ENCODE results near the gene SCYGR7.
"Not testable (repeated sequence)": the region's sequence is repeated elsewhere in the genome, so short reads cannot be mapped to it uniquely, and the experiment has no call there.

SCYGR7 gene

DNA sequence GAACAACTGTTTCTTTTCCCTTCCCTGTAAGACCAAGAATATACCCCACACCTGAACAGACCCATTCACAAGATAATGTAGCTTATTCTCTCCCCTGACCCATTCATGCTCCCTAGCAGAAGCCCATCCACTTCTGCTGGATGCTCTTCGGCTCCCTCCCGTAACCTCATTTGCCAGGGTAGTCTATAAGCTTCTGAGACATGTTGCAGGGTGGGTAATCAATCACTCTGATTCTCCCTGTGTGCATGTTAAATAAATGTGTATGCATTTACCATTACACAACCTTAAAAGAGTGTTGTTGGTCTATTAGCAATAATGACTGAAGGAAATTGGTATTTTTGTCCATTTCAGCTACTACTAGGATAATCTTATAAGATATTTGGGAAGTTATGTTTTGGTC is 11.6 kb upstream of the SCYGR7 start:
- H3K27me3 ChIP-seq (ENCODE audit: control insufficient read depth, insufficient read depth, low read length) = peaks cover 6% of the 10 kb centered on the region
- H3K36me3 ChIP-seq (ENCODE audit: control insufficient read depth, insufficient read depth, low read length) = no peaks in the 10 kb centered on the region
- H3K9ac ChIP-seq (ENCODE audit: low read depth, low read length) = no peak overlapping the region
- H3K27ac ChIP-seq (ENCODE audit: low read depth, low read length) = no peak overlapping the region
- H3K9me3 ChIP-seq (ENCODE audit: control insufficient read depth, insufficient read depth, low read length) = no peaks in the 10 kb centered on the region
- peaks cover 18% of the 10 kb centered on the region for H3K4me1 ChIP-seq (ENCODE audit: control insufficient read depth, insufficient read depth, low read length)
- no peak overlapping the region for H3K4me3 ChIP-seq (ENCODE audit: low read depth, low read length)

- Histone ChIP-seq H3K9me3 (ENCODE audit: control insufficient read depth, insufficient read depth, low read length) (no peaks in the 10 kb centered on the region), H3K4me1 (ENCODE audit: control insufficient read depth, insufficient read depth, low read length) (peaks cover 18% of the 10 kb centered on the region), H3K4me3 (ENCODE audit: low read depth, low read length) (peak within 1 kb of the TSS; percentile 70), H3K36me3 (ENCODE audit: control insufficient read depth, insufficient read depth, low read length) (no peaks in the 10 kb centered on the region), H3K27ac (ENCODE audit: low read depth, low read length) (peak within 1 kb of the TSS; percentile 35), H3K27me3 (ENCODE audit: control insufficient read depth, insufficient read depth, low read length) (peaks cover 6% of the 10 kb centered on the region), H3K9ac (ENCODE audit: low read depth, low read length) (no peak within 1 kb of the TSS)
These were observed 10.2 kb upstream of the SCYGR7 start, which contains the start of gene SLC19A3 for GRCh38 chr2:227717687-227718567. TSS of gene SLC19A3 (minus strand) at chr2:227718028. CDS start at chr2:227702318, 15,710 bp downstream.

- H3K27ac ChIP-seq (ENCODE audit: low read depth, low read length) = no peak overlapping the region
- peaks cover 18% of the 10 kb centered on the region for H3K4me1 ChIP-seq (ENCODE audit: control insufficient read depth, insufficient read depth, low read length)
- H3K9me3 ChIP-seq (ENCODE audit: control insufficient read depth, insufficient read depth, low read length) = no peaks in the 10 kb centered on the region
- peaks cover 6% of the 10 kb centered on the region for H3K27me3 ChIP-seq (ENCODE audit: control insufficient read depth, insufficient read depth, low read length)
- no peak overlapping the region for H3K4me3 ChIP-seq (ENCODE audit: low read depth, low read length)
- H3K9ac ChIP-seq (ENCODE audit: low read depth, low read length) = no peak overlapping the region
- H3K36me3 ChIP-seq (ENCODE audit: control insufficient read depth, insufficient read depth, low read length) = no peaks in the 10 kb centered on the region
These were observed 8.5 kb upstream of the SCYGR7 start for GRCh38 chr2:227719641-227720040.

GRCh38 chr2:227720680-227721079 is 7.5 kb upstream of the SCYGR7 start:
- H3K27me3 ChIP-seq (ENCODE audit: control insufficient read depth, insufficient read depth, low read length) = peaks cover 6% of the 10 kb centered on the region
- no peak overlapping the region for H3K9ac ChIP-seq (ENCODE audit: low read depth, low read length)
- H3K27ac ChIP-seq (ENCODE audit: low read depth, low read length) = no peak overlapping the region
- no peaks in the 10 kb centered on the region for H3K9me3 ChIP-seq (ENCODE audit: control insufficient read depth, insufficient read depth, low read length)
- no peak overlapping the region for H3K4me3 ChIP-seq (ENCODE audit: low read depth, low read length)
- peaks cover 18% of the 10 kb centered on the region for H3K4me1 ChIP-seq (ENCODE audit: control insufficient read depth, insufficient read depth, low read length)
- H3K36me3 ChIP-seq (ENCODE audit: control insufficient read depth, insufficient read depth, low read length) = no peaks in the 10 kb centered on the region

DNA sequence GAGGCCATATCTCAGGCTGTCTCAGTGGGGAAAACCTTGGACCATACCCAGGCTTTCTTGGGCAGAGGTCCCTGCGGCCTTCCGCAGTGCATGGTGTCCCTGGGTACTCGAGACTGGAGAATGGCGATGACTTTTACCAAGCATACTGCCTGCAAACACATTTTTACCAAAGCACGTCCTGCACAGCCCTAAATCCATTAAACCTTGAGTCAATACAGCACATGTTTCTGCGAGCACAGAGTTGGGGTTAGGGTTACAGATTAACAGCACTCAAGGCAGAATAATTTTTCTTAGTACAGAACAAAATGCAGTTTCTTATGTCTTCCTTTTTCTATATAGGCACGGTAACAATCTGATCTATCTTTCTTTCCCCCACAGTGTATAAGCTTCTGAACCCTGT is 5.3 kb upstream of the SCYGR7 start:
- H3K9ac ChIP-seq (ENCODE audit: low read depth, low read length); H3K36me3 ChIP-seq (ENCODE audit: control insufficient read depth, insufficient read depth, low read length); H3K27me3 ChIP-seq (ENCODE audit: control insufficient read depth, insufficient read depth, low read length); H3K4me3 ChIP-seq (ENCODE audit: low read depth, low read length); H3K4me1 ChIP-seq (ENCODE audit: control insufficient read depth, insufficient read depth, low read length); H3K27ac ChIP-seq (ENCODE audit: low read depth, low read length); H3K9me3 ChIP-seq (ENCODE audit: control insufficient read depth, insufficient read depth, low read length): not testable (repeated sequence)

DNA sequence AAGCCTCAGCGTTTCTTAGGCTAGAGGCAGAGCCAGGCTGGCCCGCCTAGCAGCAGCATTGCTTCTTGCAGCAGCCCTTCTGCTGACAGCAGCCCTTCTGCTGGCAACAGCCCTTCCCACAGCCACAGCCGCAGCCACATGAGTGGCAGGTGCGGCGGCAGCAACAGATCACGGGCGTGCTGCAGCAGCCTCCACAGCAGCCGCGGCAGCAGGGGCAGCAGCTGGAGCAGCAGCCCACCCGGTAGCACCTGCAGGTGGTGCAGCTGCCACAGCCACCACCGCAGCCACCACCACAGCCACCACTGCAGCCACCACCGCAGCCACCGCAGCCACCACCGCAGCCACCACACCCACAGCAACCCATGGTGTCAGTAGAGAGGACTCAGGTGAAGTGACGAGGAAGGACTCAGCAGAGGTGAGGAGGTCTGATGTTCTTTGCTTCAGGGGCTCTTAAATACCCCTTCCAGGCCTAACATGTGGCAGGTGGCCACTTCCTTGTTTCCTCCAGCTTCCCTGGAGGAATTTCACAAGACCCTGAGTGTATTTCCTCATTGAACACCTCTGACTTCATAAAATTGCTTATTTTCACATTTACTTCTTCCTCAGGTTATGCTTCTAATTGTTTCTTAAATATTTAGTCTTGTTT is 3.6 kb upstream of the SCYGR7 start, which contains the start of gene SCYGR6:
TSS of gene SCYGR6 (minus strand) at position 364 of the 646 bp plus-strand sequence. CDS start at position 364, 0 bp downstream.
- Histone ChIP-seq H3K36me3 (ENCODE audit: control insufficient read depth, insufficient read depth, low read length) (no peaks in the 10 kb centered on the region), H3K27me3 (ENCODE audit: control insufficient read depth, insufficient read depth, low read length) (no peaks in the 10 kb centered on the region), H3K4me3 (ENCODE audit: low read depth, low read length) (no peak within 1 kb of the TSS), H3K27ac (ENCODE audit: low read depth, low read length) (no peak within 1 kb of the TSS), H3K9ac (ENCODE audit: low read depth, low read length) (no peak within 1 kb of the TSS), H3K4me1 (ENCODE audit: control insufficient read depth, insufficient read depth, low read length) (no peaks in the 10 kb centered on the region), H3K9me3 (ENCODE audit: control insufficient read depth, insufficient read depth, low read length) (no peaks in the 10 kb centered on the region)

DNA sequence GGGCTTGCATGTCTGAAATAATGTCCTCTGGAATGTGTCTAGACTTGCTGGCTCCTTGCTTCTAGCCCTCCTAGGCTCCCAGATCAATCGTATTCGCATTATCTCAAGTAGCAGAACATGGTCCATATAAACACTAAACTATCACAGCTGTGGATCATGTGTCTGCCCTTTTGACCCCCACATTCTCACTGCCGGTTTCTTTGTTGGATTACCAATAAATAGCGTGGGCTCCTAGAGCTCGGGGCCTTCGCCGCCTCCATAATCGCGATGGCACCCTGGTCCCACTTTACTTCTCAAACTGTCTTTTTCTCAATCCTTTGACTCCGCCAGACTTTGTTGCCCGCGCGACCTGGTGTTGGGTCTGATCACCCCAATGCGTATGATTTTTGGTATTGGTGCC is 11.2 kb downstream of the SCYGR7 start:
- Histone ChIP-seq H3K36me3 (ENCODE audit: control insufficient read depth, insufficient read depth, low read length) (no peaks in the 10 kb centered on the region), H3K27ac (ENCODE audit: low read depth, low read length) (no peak overlapping the region), H3K4me3 (ENCODE audit: low read depth, low read length) (no peak overlapping the region), H3K9me3 (ENCODE audit: control insufficient read depth, insufficient read depth, low read length) (no peaks in the 10 kb centered on the region), H3K9ac (ENCODE audit: low read depth, low read length) (no peak overlapping the region), H3K4me1 (ENCODE audit: control insufficient read depth, insufficient read depth, low read length) (no peaks in the 10 kb centered on the region), H3K27me3 (ENCODE audit: control insufficient read depth, insufficient read depth, low read length) (no peaks in the 10 kb centered on the region)

GRCh38 chr2:227740705-227741104 is 12.6 kb downstream of the SCYGR7 start:
- not testable (repeated sequence) for H3K9ac ChIP-seq (ENCODE audit: low read depth, low read length); H3K4me3 ChIP-seq (ENCODE audit: low read depth, low read length); H3K27me3 ChIP-seq (ENCODE audit: control insufficient read depth, insufficient read depth, low read length); H3K27ac ChIP-seq (ENCODE audit: low read depth, low read length); H3K4me1 ChIP-seq (ENCODE audit: control insufficient read depth, insufficient read depth, low read length); H3K36me3 ChIP-seq (ENCODE audit: control insufficient read depth, insufficient read depth, low read length); H3K9me3 ChIP-seq (ENCODE audit: control insufficient read depth, insufficient read depth, low read length)

- no peak within 1 kb of the TSS for H3K9ac ChIP-seq (ENCODE audit: low read depth, low read length)
- H3K4me1 ChIP-seq (ENCODE audit: control insufficient read depth, insufficient read depth, low read length) = no peaks in the 10 kb centered on the region
- no peaks in the 10 kb centered on the region for H3K9me3 ChIP-seq (ENCODE audit: control insufficient read depth, insufficient read depth, low read length)
- H3K27me3 ChIP-seq (ENCODE audit: control insufficient read depth, insufficient read depth, low read length) = no peaks in the 10 kb centered on the region
- no peak within 1 kb of the TSS for H3K27ac ChIP-seq (ENCODE audit: low read depth, low read length)
- H3K36me3 ChIP-seq (ENCODE audit: control insufficient read depth, insufficient read depth, low read length) = no peaks in the 10 kb centered on the region
- H3K4me3 ChIP-seq (ENCODE audit: low read depth, low read length) = no peak within 1 kb of the TSS
These were observed 17.5 kb downstream of the SCYGR7 start, which contains the start of gene SCYGR8 for GRCh38 chr2:227745594-227745993. TSS of gene SCYGR8 (plus strand) at chr2:227745894. CDS start at chr2:227745894, 0 bp downstream.

- Histone ChIP-seq H3K9me3 (ENCODE audit: control insufficient read depth, insufficient read depth, low read length) (no peaks in the 10 kb centered on the region), H3K4me1 (ENCODE audit: control insufficient read depth, insufficient read depth, low read length) (no peaks in the 10 kb centered on the region), H3K27ac (ENCODE audit: low read depth, low read length) (no peak overlapping the region), H3K4me3 (ENCODE audit: low read depth, low read length) (no peak overlapping the region), H3K36me3 (ENCODE audit: control insufficient read depth, insufficient read depth, low read length) (no peaks in the 10 kb centered on the region), H3K9ac (ENCODE audit: low read depth, low read length) (no peak overlapping the region), H3K27me3 (ENCODE audit: control insufficient read depth, insufficient read depth, low read length) (no peaks in the 10 kb centered on the region)
These were observed 19.9 kb downstream of the SCYGR7 start for GRCh38 chr2:227748079-227748478.

DNA sequence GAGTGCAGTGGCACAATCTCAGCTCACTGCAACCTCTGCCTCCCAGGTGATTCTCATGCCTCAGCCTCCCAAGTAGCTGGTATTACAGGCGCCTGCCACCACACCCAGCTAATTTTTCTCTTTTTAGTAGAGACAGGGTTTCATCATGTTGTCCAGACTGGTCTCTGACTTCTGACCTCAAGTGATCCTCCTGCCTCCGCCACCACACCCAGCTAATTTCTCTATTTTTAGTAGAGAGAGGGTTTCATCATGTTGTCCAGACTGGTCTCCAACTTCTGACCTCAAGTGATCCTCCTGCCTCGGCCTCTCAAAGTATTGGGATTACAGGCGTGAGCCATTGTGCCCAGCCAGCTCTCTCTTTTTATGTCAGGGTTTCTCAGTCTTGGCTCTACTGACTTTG is 28.1 kb downstream of the SCYGR7 start:
- not testable (repeated sequence) for H3K9me3 ChIP-seq (ENCODE audit: control insufficient read depth, insufficient read depth, low read length); H3K4me3 ChIP-seq (ENCODE audit: low read depth, low read length); H3K27ac ChIP-seq (ENCODE audit: low read depth, low read length); H3K36me3 ChIP-seq (ENCODE audit: control insufficient read depth, insufficient read depth, low read length); H3K9ac ChIP-seq (ENCODE audit: low read depth, low read length); H3K27me3 ChIP-seq (ENCODE audit: control insufficient read depth, insufficient read depth, low read length)
- H3K4me1 ChIP-seq (ENCODE audit: control insufficient read depth, insufficient read depth, low read length) = peaks cover 14% of the 10 kb centered on the region
